Gastroesophageal sphincter (tissue), 3 donors: Measurements from ENCODE around the gene ZNF638.

Experiments used
- POLR2A ChIP-seq, 2 donors: fragments of 450-650 bp; IDR thresholded peaks; one replicate each; pipeline ENCODE4 v1.6.1; 2017; ENCODE audit warnings: antibody characterized with exemption in 2 of 2, mild to moderate bottlenecking in 2 of 2, moderate library complexity in 1 of 2
- POLR2AphosphoS5 ChIP-seq: sonication (generic); formaldehyde crosslinking; IDR thresholded peaks from one replicate; pipeline ENCODE4 v1.6.1; 2017; ENCODE audit warnings: antibody characterized with exemption
- TF ChIP-seq, protein P1 (sequence below), 4 experiments: fragments of 200-600 bp in 2 of 4; fragments of 450-650 bp in 2 of 4; sonication (generic) in 1 of 4; IDR thresholded peaks; one replicate each; pipeline ENCODE4 v1.5.1; 2017 to 2019; ENCODE audit warnings: antibody characterized with exemption in 4 of 4, mild to moderate bottlenecking in 2 of 4, moderate library complexity in 2 of 4

DNA sequence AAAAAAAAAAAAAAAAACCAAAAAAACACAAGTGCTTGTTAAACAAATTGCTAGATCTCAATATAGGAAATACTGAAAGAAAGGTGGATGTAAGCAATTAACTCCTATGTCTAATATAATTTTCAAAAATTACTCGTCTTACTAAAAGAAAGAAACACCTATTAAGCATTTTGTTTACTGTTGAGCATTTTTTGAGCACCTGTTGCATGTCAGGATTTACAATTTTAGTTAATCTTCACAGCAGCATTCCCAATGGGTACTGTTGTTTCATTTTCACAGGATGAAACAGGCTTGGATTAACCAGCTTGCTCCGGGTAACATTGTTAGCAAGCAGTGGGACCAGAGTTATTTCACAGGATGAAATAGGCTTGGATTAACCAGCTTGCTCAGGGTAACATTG is 4.8 kb downstream of the ZNF638 start:
- no peak for TF ChIP-seq POLR2A (IDR thresholded peaks at IDR 0.05)
- no peak for TF ChIP-seq POLR2AphosphoS5
- TF ChIP-seq, protein P1, sequence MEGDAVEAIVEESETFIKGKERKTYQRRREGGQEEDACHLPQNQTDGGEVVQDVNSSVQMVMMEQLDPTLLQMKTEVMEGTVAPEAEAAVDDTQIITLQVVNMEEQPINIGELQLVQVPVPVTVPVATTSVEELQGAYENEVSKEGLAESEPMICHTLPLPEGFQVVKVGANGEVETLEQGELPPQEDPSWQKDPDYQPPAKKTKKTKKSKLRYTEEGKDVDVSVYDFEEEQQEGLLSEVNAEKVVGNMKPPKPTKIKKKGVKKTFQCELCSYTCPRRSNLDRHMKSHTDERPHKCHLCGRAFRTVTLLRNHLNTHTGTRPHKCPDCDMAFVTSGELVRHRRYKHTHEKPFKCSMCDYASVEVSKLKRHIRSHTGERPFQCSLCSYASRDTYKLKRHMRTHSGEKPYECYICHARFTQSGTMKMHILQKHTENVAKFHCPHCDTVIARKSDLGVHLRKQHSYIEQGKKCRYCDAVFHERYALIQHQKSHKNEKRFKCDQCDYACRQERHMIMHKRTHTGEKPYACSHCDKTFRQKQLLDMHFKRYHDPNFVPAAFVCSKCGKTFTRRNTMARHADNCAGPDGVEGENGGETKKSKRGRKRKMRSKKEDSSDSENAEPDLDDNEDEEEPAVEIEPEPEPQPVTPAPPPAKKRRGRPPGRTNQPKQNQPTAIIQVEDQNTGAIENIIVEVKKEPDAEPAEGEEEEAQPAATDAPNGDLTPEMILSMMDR (IDR thresholded peaks at IDR 0.05): no peak
